Stimulated activated CD4-positive, alpha-beta T cell treated with anti-CD3 and anti-CD28 coated beads, TNF-alpha, amount 100 ng/mL, for 48 hours (primary cell): ENCODE results near the gene KYNU.
"Not testable (repeated sequence)": the region's sequence is repeated elsewhere in the genome, so short reads cannot be mapped to it uniquely, and the experiment has no call there.

Source experiments
- DNase-seq, 3 donors: peaks; one replicate each; pipeline ENCODE4 v3.0.0-alpha.2; 2020; ENCODE audit warnings: low read depth in 3 of 3

Gene KYNU

GRCh38 chr2:143088388-143088787 lies 210.9 kb downstream of the KYNU start:
- DNase-seq = no peak

- not testable (repeated sequence) for DNase-seq
These were observed 212.1 kb downstream of the KYNU start for GRCh38 chr2:143089520-143089919.
